ENCODE measurements around the gene SPDYE2B.
"Not testable (repeated sequence)": the region's sequence is repeated elsewhere in the genome, so short reads cannot be mapped to it uniquely, and the experiment has no call there.

SPDYE2B gene, protein sequence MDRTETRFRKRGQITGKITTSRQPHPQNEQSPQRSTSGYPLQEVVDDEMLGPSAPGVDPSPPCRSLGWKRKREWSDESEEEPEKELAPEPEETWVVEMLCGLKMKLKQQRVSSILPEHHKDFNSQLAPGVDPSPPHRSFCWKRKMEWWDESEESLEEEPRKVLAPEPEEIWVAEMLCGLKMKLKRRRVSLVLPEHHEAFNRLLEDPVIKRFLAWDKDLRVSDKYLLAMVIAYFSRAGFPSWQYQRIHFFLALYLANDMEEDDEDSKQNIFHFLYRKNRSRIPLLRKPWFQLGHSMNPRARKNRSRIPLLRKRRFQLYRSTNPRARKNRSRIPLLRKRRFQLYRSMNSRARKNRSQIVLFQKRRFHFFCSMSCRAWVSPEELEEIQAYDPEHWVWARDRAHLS

DNA sequence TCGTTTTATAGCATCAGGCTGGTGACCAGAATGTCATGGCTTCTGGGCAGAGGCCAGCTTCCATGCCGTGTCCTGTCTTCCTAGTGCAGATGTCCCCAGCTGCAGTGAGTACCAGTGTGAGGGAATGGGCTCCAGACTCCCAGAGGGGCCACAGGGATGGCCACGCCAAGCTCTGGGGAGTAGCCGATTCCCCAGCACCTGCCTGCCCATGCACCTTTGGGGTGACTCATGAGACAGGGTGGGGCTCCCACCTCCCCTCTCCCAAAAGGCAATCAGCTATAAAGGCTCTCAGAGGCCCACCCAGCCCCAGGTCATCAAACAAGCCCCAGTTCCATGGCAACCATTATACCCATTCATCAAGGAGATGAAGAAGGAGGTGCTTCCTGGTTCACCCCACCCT, at the start of gene SPDYE2B:
Gene SPDYE2B (plus strand): TSS at position 396 of the 400 bp plus-strand sequence. CDS start 2,030 bp downstream, outside the sequence.
- not testable (repeated sequence) for DNase-seq

- DNase-seq = not testable (repeated sequence)
Measured at GRCh38 chr7:102602317-102602716, 47.8 kb upstream of the SPDYE2B start.

- not testable (repeated sequence) for DNase-seq
Measured at GRCh38 chr7:102604431-102605145, 45.5 kb upstream of the SPDYE2B start.

DNA sequence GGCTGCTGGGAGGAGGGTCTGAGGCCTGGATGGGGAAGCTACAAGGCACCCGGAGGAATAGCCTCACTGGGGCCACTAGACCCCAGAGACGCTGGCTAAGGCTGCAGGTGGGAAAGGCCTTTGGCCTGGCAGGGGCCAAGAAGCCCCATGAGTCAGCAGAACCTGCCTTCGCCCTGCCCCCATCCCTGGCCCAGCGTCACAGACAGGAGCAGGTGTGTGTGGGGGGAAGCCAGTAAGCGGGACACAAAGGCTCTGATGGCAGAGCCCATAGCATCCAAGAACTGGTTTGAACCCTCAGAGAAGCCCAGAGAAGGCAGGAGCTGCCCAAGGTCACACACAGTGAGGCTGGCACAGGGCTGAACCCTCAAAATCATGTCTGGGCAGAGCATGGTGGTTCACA, 43.3 kb upstream of the SPDYE2B start:
- DNase-seq = not testable (repeated sequence)

- DNase-seq = not testable (repeated sequence)
Measured at GRCh38 chr7:102609734-102610133, 40.4 kb upstream of the SPDYE2B start.

GRCh38 chr7:102610441-102610840, 39.7 kb upstream of the SPDYE2B start:
- not testable (repeated sequence) for DNase-seq

DNA sequence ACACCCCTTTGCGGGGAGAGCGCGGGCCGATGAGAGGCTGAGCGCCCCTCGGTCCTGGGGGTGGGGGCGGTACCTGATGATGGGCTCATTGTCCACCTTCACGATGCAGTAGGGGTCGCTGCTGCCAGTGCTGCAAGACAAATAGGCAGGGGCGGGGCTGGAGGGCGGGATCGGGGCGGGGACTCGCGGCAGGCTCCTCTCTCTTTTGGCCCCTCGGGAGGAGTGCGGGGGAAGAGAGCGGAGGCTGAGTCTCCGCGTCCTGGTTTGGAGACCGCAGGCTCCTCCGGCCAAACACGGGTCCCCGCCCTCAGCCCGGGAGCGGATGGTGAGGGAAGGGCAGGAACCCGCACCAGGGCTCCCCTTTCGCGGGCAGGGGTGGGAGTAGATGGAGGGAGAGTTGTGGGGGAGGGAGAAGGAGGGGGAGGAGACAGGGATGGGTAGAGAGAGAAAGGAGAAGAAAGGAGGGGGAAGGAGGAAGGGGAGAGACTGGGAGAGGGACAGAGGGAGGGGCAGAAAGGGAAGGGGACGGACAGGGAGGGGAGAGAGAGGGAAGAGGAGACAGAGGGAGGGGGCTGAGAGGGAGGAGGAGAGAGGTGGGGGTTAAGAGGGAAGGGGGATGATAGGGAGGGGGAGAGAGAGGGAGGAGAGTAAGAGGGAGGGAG, 39.0 kb upstream of the SPDYE2B start:
- DNase-seq = not testable (repeated sequence)

DNA sequence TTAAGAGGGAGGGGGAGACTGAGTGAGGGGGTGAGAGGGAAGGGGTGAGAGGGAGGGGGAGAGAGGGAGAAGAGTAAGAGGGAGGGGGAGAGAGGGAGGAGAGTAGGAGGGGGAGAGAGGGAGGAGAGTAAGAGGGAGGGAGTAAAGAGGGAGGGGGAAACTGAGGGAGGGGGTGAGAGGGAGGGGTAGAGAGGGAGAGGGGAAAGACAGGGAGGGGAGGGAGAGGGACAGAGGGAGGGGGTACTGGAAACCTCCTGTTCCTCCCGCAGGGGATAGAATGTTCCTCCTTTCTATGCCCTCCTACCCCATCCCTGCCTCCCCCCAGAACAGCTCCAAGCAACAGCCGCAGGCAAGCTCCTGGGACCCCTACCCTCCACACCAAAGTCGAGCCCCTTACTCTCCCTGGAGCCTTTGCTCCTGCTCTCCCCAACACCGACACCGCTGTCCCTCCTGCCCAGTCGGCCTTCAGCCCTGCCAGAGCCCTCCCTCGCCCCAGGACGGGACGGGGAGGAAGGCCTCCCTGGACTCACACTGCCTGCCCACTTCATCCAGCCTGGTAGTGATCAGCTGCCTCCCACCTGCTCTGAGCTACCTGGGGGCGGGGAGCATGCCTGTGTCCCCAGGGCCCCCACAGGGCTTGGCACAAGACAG, 38.3 kb upstream of the SPDYE2B start:
- not testable (repeated sequence) for DNase-seq

DNA sequence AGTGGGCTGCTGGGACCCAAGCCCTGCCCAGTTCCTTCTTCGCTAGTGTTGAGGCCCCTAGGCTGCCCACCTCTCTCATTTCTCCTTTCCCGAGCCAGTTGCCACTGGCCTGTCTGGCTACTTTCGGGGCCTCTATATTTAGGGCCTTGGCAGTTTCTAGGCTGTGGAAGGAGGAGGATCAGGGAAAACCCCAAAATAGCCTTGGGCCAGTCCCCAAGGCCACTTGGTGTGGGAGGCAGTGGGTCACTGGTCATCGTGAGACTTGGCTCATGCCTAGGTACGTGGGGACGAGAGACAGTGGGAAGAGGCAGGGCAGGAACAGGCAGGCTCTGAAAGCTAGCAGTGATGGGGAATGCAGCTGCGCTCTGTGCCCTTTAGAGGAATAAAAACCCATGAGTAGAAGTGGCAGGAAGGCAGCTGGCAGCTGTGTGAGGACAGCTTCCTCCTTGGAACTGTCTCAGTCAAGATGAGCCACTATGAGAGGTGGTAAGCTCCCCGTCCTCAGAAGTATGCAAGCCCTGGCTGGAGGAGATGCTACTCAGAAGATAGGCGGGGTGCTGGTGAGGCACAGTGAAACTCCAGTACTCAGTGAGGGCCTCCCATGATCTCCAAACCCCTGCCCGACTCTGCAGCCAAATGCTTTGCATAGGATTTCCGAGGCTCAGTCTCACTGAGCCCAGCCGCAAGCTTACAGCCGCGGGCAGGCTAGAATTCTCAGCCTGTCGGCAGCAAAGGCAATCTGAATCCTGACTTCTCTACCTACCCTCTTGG, 36.4 kb upstream of the SPDYE2B start:
- DNase-seq = not testable (repeated sequence)

DNA sequence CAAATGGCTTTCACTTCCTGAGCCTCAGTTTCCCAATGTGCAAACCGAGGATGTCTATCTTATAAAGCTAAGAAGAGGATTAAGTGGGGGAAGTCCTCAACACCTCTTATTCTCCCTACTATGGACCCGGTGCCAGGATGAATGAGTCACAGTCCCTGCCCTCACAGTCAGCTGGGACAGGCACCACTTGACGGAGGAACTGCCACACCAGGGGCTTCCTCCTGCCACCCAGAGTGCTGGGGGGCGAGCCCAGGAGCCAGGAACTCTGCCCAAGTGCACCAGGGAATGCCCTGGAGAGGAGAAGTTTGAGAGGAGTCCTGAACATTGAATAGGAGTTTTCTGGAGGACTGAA, 35.8 kb upstream of the SPDYE2B start:
- not testable (repeated sequence) for DNase-seq

DNA sequence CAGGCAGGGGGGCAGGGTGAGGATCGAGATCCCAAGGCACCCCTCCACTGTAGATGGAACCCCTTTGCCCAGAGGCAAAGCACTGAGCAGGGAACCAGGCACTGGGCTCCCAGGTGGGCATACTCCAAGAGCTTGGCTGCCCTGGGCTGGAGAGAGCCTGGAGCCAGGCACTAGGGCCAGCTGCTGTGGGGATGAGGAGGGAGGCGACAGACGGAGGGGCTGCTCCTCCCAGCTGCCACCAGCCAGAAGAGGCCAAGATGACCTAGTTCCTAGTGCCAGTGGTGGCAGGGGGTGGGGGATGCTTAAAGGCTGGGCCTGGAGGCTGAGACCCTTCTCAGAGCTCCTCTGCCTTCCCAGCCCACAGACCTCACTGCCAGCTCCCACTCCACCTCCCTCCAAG, 35.2 kb upstream of the SPDYE2B start:
- DNase-seq = not testable (repeated sequence)

GRCh38 chr7:102615930-102616329, 34.2 kb upstream of the SPDYE2B start:
- DNase-seq = not testable (repeated sequence)

DNA sequence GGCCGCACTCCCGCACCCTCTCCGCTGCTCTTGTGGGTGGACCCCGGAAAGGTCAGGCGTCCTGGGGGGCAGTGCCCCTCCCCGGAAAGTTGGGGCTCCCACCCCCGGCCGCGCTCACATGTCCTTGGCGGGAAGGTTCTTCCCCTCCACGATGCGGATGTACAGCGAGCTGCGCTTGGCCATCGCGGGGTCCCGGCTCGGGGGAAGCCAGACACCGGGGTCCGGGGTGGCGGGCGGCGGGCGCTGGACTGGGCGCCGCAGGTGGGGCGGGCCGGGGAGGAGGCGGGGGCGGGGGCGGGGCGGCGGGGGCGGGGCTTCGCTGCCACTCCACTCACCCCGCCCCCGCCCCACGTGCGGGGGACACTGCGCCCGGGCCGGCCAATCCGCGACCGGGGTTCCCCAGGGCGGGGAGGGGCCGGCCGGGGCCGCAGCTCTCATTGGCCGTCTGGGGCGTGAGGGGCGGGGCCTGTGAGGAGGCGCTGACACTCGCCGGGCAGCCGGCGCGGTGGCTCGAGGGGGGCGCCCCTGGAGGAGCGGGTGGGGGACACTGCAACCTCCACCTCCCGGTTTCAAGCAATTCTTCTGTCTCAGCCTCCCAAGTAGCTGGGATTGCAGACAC, 33.5 kb upstream of the SPDYE2B start, which contains the start of gene RASA4:
Gene RASA4 (minus strand): TSS at position 250 of the 619 bp plus-strand sequence. CDS start 67 bp downstream, at position 183.
- not testable (repeated sequence) for DNase-seq

- not testable (repeated sequence) for DNase-seq
Measured at GRCh38 chr7:102618122-102618521, 32.0 kb upstream of the SPDYE2B start.

DNA sequence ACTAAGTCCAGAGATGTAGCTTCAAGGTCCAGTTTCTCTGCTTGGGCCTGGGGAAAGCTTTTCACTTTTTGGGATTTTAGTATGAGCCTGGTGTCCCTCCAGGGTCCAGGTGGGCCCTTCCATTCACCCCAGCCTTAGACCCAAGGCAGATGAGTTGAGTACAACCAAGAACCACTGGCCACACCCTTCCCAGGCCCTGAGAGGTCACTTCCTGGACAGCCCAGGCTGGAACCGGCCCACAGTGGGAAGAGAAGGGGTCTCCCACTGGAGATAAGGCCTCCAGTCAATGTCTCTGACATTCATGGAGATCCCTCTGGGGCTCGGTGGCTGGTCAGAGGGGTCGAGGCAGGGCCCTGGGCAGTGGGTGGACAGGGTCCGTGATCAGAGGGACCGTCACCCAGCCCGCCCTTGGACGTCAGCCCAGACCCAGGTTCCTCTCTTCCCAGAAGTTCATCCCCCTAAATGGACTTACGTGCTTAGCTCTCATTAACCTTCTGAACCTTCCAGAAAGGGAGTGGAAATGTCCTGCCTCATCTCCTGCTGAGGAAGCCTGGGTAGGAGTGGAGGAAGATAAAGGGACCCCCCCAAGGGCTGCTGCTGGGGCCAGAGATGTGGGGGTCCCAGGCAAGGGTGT, 22.7 kb upstream of the SPDYE2B start:
- not testable (repeated sequence) for DNase-seq

DNA sequence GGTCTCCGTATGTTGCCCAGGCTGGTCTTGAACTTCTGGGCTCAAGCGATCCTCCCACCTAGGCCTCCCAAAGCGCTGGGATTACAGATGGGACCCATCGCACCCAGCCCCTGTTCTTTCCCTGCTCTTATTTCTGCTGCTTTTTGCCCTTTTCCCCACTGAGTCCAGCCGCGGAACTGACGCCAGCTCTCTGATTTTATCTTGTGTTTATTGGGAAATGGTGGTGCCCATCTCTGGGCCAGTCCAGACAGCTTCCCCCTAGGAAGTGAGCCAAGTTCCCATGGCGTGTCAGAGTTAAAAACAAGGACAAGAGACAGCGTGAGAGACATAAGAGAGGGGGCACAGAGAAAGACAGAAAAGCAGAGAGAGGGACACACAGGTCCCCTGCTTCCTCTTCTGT, 19.5 kb upstream of the SPDYE2B start:
- DNase-seq = not testable (repeated sequence)

DNA sequence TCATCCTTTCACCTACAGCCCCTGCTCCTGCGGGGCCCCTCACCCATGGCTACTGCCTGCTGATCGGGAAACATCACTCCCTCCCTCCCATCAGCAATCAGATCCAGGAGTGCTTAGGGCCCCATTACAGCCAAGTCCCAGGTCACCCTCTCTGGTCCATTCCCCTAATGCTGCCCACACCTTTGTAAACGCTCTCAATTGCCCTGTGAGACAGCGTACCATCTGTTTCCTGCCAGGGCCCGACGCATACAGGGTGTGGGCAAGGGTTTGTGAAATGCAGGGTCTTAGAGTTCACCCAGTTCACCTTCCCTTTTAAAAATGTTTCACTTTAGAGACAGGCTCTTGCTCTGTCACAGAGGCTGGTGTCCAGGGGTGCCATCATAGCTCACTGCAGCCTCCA, 15.8 kb upstream of the SPDYE2B start:
- not testable (repeated sequence) for DNase-seq

GRCh38 chr7:102635354-102635753, 14.8 kb upstream of the SPDYE2B start:
- not testable (repeated sequence) for DNase-seq

GRCh38 chr7:102636956-102637355, 13.2 kb upstream of the SPDYE2B start:
- not testable (repeated sequence) for DNase-seq

DNA sequence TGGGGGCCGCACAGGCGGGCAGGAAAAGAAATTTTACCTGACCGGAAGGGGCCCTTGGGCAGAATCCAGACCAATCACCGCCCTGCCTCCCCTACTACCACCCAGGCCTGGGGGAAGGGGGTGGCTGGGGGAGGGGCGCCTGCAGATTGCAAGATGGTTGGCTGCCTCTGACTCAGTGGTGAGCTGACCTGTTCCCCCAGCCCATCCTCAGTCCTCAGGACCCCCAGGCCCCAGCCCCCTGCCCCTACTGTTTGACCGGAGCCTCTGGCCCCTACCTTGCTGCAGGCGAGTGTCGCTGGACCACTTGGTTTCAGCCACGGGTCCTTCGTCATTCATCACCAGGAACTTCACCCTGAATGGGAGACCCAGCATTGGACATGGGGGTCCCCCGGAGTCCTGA, 11.3 kb upstream of the SPDYE2B start:
- DNase-seq = peak; percentile 3

GRCh38 chr7:102642691-102643090, 7.4 kb upstream of the SPDYE2B start, which contains the start of gene UPK3BL1:
UPK3BL1 (minus strand) TSS chr7:102642791; CDS start chr7:102642741, 50 bp downstream.
- DNase-seq = not testable (repeated sequence)

Measured in stimulated activated CD4-positive, alpha-beta T cell treated with anti-CD3 and anti-CD28 coated beads, Interleukin-1b, Interleukin-23, amount 100 ng/mL, for 48 hours (primary cell).